Ecto neural progenitor cell (in vitro differentiated cells): ENCODE results near the gene ADCY7.
"Not testable (repeated sequence)": the region's sequence is repeated elsewhere in the genome, so short reads cannot be mapped to it uniquely, and the experiment has no call there.

ENCODE experiments used
- DNase-seq: peaks from one replicate; pipeline ENCODE4 v3.0.0-alpha.2; 2018; ENCODE audit warnings: low spot score

ADCY7 gene

DNA sequence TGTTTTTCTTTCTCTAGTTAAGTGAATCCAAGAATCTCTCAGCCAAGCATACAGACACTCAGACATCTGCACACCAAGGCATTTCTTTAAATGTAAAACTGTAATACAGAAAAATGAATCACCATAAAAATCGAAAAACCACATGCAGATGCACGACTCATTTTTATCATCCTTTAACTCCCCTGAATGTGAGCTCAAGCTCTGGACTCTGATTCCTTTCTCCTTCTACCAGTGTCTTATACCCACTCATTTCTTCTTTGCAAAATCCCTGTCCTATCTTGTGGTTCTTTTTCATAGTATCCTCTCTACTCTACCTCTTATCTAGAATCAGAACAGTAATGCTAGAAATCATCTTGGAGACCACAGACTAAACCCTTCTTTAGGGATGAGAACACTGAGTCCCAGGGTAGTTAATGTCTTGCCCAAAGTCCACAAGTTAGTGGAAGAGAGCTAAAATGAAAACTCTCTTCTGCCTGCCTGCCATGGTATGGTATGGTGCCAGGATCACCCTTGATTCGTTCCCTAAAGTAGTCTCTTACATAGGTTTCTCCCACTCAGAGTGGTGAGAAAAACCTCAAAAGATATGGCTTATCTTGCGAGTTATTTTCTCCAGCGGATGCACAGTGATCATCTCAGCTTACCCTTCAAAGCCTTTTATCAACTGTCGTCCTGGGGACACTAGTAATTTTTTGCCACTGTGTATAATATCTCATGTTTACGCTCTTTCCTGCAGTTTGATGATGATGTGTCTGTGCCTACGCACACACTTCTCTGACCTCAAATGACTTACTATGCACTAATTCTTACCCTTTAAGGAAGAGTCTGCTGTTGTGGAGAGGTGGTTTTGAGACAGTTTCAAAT, 72.2 kb downstream of the ADCY7 start:
- no peak for DNase-seq

GRCh38 chr16:50340578-50340977, 74.2 kb downstream of the ADCY7 start:
- DNase-seq = no peak

DNA sequence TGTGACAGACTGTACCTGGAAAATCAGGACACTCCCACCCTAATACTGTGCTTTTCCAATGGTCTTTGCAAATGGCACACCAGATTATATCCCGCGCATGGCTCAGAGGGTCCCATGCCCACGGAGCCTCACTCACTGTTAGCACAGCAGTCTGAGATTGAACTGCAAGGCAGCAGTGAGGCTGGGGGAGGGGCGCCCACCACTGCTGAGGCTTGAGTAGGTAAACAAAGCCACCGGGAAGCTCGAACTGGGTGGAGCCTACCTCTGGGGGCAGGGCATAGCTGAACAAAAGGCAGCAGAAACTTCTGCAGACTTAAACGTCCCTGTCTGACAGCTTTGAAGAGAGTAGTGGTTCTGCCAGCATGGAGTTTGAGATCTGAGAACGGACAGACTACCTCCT, 77.2 kb downstream of the ADCY7 start:
- DNase-seq = not testable (repeated sequence)

DNA sequence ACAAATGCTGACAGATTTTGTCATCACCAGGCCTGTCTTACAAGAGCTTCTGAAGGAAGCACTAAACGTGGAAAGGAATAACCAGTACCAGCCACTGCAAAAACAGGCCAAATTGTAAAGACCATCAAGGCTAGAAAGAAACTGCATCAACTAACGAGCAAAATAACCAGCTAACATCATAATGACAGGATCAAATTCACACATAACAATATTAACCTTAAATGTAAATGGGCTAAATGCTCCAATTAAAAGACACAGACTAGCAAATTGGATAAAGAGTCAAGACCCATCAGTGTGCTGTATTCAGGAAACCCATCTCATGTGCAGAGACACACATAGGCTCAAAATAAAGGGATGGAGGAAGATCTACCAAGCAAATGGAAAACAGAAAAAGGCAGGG, 78.9 kb downstream of the ADCY7 start:
- not testable (repeated sequence) for DNase-seq

DNA sequence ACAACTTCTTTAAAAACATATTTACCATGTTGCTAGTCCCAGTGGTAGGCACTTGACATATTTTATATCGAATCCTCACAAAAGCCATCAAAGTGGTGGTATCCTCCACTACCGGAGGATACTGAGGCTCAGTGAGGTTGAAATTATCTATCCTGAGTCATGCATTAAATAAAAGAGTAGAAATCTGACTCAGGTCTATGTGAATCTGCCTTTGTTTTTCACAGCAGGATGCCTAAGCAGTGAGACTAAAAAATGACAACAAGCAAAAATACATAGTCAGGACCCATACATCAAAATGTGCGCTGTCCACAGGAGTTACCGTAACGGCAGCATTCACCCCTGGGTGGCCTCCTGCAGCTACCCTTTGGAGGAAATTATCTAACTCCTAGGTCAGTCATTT, 84.8 kb downstream of the ADCY7 start:
- no peak for DNase-seq

- no peak for DNase-seq
Measured at GRCh38 chr16:50351952-50352351, 85.6 kb downstream of the ADCY7 start.

DNA sequence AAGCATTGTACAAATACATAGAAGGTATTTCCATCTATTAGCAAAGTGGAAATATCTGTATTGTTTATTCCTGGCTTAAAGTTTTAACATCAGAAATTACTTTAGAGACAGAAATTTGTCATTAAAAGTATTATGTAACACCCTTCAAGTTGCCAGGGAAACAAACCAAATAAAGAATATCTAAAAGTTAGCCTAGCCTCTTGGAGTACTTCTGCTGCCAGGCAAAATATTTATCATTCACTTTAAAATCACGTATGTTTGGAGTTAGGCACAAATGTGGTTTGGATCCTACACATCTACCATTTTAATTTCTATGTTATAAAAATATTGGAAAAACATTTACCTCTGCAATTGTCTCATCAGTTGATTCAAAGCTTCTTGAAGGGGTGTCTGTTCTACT, 87.7 kb downstream of the ADCY7 start:
- DNase-seq = no peak

GRCh38 chr16:50354629-50355456, 88.5 kb downstream of the ADCY7 start:
- no peak for DNase-seq

- no peak for DNase-seq
Measured at GRCh38 chr16:50359626-50360025, 93.3 kb downstream of the ADCY7 start.

DNA sequence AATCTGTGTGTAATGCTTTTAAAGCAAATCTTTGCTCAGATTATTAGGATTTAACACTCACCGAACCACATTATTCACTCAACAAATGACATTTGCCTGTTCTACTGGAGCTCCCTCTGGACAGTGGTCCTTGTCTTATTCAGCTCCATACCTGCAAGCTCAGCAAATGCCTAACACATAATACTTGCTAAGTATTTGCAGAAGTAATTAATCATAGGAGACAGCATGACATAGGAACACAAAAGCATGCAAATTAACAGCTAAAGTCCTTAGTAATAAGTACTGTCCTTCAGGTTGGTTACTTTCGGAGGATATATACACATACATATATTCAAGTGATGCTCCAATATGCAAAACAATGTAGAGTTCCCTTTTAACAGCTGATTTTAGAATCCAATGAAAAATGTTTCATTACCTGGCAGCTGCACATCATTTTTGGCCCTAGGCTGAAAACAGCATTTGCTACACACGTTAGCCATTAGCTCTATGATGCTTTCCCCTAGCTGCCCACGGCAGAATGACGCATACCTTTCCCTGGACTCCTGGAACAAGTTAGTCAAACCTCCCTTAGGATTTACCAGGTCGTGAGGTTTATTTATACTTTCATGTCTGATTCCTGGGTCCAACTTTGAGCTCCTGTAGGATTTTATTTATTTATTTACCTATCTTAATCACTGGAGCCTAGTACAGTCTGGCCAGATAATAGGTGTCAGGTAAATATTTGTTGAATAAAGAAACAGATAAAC, 93.9 kb downstream of the ADCY7 start:
- DNase-seq = no peak

DNA sequence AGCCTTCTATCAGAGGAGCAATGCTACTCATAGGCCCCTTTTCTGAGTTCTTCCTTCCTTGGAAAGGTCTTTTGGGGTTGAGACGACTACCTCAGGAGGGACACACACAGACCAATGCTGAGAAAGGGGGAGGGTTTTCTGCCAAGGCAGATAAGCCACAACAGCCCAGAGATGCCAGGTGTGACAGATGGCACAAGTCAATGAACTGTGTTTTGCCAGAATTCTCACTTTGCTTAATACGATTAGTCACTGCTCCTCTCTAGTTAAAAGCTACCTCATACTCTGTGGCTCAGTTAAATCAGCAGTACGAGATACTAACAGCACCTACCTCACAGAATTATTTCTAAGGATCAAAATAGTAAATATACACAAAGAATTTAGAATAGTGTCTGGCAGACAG, 94.4 kb downstream of the ADCY7 start:
- no peak for DNase-seq

GRCh38 chr16:50363656-50364055, 97.3 kb downstream of the ADCY7 start:
- no peak for DNase-seq

GRCh38 chr16:50365791-50366575, 99.6 kb downstream of the ADCY7 start:
- no peak for DNase-seq
